Ishikawa (cell line): Measurements from ENCODE around the gene ATG7.

Experiments
- CEBPB ChIP-seq: IDR thresholded peaks from 2 replicates; pipeline ENCODE4 v1.6.1; 2012
- EGR1 ChIP-seq: IDR thresholded peaks from 2 replicates; pipeline ENCODE4 v1.6.1; 2012
- MAX ChIP-seq: IDR thresholded peaks from 2 replicates; pipeline ENCODE4 v1.6.1; 2012
- TEAD4 ChIP-seq: IDR thresholded peaks from 2 replicates; pipeline ENCODE4 v1.6.1; 2012

GRCh38 chr3:11230832-11231231 lies 41.4 kb upstream of the ATG7 start:
- TF ChIP-seq EGR1 (no peak), MAX (no peak), TEAD4 (no peak), CEBPB (no peak)
